ENCODE results near the gene KCNQ2.

The KCNQ2 gene

DNA sequence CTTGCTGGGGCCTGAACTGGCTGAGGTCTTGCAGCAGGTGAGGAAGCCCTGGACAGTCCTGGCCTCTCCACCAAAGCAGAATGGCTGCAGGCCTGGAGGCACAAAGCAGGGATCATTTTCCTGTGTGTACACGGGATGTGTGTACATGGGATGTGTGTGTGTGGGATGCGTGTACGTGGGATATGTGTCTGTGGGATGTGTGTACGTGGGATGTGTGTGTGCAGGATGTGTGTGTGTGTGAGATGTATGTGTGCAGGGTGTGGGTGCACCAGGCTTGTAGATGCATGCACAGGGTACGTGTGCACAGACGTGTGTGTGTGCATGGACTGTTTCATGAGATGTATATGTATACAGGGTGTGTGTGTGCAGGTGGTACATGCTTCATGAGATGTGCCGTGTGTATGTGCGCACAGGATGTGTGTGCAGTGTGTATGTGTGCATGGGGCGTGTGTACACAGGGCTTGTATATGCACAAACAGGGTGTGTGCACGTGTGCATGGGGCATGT is 103.4 kb downstream of the KCNQ2 start:
- peaks cover 37% of the 10 kb centered on the region for H3K27me3 ChIP-seq
- no peak overlapping the region for H3K9ac ChIP-seq
- peaks cover 34% of the 10 kb centered on the region for H3K4me1 ChIP-seq
- no peak overlapping the region for H3K4me3 ChIP-seq
- no peak overlapping the region for H3K27ac ChIP-seq
- H3K4me2 ChIP-seq: no peak overlapping the region
- no peaks in the 10 kb centered on the region for H3K9me3 ChIP-seq
- peaks cover 2% of the 10 kb centered on the region; the same call in 1 of the 2 replicates for H4K20me1 ChIP-seq
- no peak for TF ChIP-seq Cebpa-rat (IDR thresholded peaks at IDR 0.05)
- no peaks in the 10 kb centered on the region for H3K36me3 ChIP-seq

DNA sequence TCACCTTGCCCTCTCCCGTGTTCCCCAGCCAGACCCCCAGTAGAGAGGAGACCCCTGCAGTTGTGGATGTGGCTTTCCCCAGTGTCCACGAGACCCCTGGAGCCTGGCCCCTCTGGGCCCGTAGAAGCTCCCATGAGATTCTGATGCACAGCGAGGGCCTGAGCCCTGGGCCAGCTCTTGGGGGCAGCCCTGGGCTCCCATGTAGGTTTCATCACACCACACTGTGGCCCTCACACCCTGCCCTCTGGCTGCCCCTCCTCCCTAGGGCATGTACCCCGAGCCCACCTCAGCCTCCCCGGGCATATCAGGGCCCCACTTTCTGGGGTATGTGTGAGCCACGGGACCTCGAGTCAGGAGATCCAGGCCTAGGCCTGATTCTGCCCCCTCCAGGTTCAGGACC is 104.3 kb downstream of the KCNQ2 start:
- Histone ChIP-seq H3K4me1 (peaks cover 34% of the 10 kb centered on the region), H4K20me1 (no peaks in the 10 kb centered on the region; the same call in 1 of the 2 replicates)

DNA sequence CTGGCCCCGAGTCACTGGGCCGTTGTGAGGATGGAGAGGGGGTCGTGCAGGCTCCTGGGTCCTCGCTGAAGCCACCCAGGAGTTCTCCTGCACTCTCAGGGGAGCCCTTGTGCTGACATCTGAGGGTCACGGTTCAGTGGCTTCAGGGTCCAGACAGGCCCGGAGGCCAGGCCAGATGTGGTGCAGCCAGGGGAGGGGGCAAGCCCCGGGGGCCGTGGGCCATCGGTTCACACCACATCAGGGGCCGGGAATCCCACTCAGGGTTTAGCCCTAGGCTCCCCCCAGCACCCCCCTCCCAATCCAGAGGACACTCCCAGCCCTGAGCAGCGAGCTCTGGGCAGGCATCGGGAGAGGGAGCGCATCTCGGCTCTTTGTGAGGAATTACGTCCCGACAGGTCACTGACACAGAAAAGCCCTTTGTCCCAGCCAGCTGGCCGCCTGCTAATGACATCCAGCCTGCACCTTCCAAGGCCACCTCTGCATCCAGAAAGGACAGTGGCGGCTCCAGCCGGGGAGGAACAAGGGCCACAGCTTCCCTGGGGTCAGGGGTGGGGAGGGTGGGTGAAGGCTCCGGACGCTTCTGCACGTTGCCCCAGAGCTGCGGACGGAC is 104.9 kb downstream of the KCNQ2 start:
- Histone ChIP-seq H3K4me1 (peaks cover 34% of the 10 kb centered on the region), H3K27ac (no peak overlapping the region; the same call in 1 of the 2 replicates), H3K9ac (no peak overlapping the region; the same call in 1 of the 2 replicates), H3K27me3 (peaks cover 37% of the 10 kb centered on the region), H3K36me3 (no peaks in the 10 kb centered on the region), H3K4me3 (no peak overlapping the region), H3K4me2 (peak overlapping the region; percentile 65), H4K20me1 (no peaks in the 10 kb centered on the region; the same call in 1 of the 2 replicates), H3K9me3 (no peaks in the 10 kb centered on the region)
- TF ChIP-seq Cebpa-rat (IDR thresholded peaks at IDR 0.05): no peak

More for the DNA sequence above, 104.3 kb downstream of the KCNQ2 start:
- Histone ChIP-seq H3K4me3 (no peak overlapping the region), H3K27me3 (peaks cover 37% of the 10 kb centered on the region), H3K36me3 (no peaks in the 10 kb centered on the region), H3K9ac (no peak overlapping the region), H3K4me2 (no peak overlapping the region), H3K27ac (no peak overlapping the region), H3K9me3 (no peaks in the 10 kb centered on the region)
- no peak for TF ChIP-seq Cebpa-rat (IDR thresholded peaks at IDR 0.05)

DNA sequence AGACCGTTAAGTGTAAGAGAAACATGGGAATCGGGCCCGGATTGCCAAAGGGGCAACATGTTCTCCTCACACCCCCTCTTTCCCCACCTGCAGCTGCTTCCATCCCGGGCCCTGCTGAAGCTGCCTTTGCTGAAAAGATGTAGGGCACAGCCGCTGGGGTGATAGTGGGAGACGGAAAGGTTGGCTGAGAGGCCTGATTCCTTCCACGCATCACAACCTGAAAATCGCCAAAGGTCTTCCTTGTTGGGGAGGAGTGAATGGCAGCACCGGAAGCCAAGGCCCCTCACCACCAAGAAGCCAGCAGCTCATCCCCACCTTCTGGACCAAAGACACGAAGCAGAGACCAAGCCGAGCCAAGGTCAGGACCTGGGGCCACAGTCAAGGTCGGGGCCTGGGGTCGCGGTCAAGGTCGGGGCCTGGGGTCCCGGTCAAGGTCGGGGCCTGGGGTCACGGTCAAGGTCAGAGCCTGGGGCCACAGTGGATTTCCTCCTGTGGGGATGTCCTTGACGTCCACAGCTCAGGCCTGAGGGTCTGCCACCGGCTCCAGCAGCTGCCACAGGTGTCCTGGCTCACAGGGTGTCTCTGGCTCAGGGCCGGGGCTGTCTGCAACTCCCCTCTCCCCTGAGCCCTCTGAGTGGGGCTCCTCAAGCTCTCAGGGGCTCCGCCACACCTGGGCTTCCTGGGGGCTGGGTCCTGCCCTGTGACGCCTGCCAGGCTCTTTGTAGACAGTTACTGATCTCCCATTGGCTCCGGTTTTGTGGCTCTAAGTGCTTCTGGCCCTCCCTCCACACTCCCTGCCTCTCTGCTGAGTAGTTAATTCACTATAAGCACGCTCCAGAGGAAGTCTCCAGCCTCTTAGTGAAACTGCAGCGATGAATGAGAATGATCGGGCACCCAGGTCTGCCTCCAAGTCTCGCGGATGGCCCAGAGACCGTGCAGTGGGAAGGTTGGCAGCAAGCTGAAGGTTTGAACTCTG is 105.8 kb downstream of the KCNQ2 start:
- no peaks in the 10 kb centered on the region for H3K36me3 ChIP-seq
- peaks cover 39% of the 10 kb centered on the region for H3K27me3 ChIP-seq
- H4K20me1 ChIP-seq: peaks cover 4% of the 10 kb centered on the region; the same call in 1 of the 2 replicates
- no peak overlapping the region for H3K4me3 ChIP-seq
- H3K9ac ChIP-seq: peak overlapping the region; percentile 35; the same call in 1 of the 2 replicates
- peaks cover 39% of the 10 kb centered on the region for H3K4me1 ChIP-seq
- H3K4me2 ChIP-seq: peak overlapping the region; percentile 65
- H3K27ac ChIP-seq: no peak overlapping the region
- TF ChIP-seq Cebpa-rat (IDR thresholded peaks at IDR 0.05): no peak
- no peaks in the 10 kb centered on the region for H3K9me3 ChIP-seq

DNA sequence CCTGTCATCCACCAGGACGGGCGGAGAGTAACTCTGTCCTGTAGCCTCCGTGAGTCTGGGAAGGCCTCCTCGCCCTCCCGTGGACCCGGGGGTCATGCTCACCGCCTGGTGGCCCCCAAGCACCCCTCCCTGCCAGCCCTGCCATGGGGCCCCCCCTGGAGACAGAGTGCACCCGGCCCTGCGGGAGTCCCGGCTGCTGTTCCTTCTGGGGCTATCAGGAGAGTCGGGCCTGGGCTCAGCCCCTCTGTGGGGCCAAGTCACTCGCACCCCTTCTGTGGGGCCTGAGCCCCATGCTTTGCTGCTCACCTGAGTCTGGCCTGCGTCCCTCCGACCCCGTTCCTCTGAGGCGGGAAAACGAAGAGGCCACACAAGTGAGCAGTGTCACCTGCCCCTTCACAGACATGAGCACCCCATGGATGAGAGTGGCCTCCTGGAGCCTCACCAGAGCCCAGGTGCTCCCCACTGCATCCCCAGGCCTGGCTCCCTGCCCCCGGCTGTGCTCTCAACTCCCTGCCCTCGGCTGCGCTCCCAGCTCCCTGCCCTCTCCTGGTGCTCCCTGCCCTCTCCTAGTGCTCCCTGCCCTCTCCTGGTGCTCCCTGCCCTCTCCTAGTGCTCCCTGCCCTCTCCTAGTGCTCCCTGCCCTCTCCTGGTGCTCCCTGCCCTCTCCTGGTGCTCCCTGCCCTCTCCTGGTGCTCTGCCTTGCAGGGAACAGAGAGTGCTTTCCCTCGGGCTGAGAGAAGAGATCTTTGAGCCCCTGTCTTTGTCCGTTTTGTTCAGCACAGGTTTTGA is 106.7 kb downstream of the KCNQ2 start:
- no peak for TF ChIP-seq Cebpa-rat (IDR thresholded peaks at IDR 0.05)
- H3K36me3 ChIP-seq: no peaks in the 10 kb centered on the region
- H3K9me3 ChIP-seq: no peaks in the 10 kb centered on the region
- H4K20me1 ChIP-seq: peaks cover 6% of the 10 kb centered on the region; the same call in 1 of the 2 replicates
- H3K4me2 ChIP-seq: peak overlapping the region; percentile 29; the same call in 1 of the 2 replicates
- peaks cover 38% of the 10 kb centered on the region for H3K27me3 ChIP-seq
- H3K27ac ChIP-seq: no peak overlapping the region
- H3K4me1 ChIP-seq: peaks cover 36% of the 10 kb centered on the region
- no peak overlapping the region for H3K4me3 ChIP-seq
- H3K9ac ChIP-seq: no peak overlapping the region

DNA sequence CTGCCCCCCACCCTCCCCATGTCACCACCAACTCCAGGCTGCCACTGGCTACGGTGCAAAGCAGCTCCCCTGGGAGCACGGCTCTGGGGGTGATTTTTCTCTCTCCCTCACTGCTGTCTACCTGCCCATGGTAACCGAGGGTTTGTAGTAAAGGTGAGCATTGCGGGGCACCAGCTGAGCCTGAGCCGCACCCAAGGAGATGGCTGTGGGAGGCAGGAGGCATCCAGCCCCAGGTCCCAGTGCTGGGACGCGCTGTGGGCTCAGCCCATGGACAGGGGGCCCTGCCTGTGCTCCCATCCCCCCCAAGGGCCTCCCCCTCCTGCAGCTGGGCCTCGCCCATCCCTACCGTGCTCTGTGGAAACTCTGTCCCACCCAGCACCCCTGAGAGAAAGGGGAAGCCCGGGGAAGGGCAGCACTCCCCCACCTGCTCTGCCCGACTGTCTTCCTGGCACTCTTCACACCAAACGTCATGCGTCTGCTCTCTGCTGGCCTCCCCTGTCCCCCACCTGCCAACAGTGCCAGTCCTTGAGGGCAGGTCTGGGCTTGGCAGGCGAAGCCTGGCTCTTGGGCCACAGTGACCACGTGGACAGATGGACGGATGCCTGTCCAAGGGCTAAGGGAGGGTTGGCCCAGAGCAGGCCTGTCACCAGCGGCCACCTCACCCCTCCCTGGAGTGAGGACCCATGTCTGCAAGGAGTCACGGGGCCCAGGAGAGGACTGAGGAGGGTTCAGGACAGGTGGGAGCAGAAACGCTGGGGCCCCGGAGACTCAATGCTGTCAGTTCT is 107.5 kb downstream of the KCNQ2 start:
- Histone ChIP-seq H3K4me2 (peak overlapping the region; percentile 29), H3K9ac (no peak overlapping the region), H3K4me3 (no peak overlapping the region), H3K9me3 (no peaks in the 10 kb centered on the region), H3K36me3 (no peaks in the 10 kb centered on the region), H3K27ac (no peak overlapping the region), H3K27me3 (peaks cover 43% of the 10 kb centered on the region), H4K20me1 (peaks cover 11% of the 10 kb centered on the region; the same call in 1 of the 2 replicates), H3K4me1 (peaks cover 31% of the 10 kb centered on the region)
- TF ChIP-seq Cebpa-rat (IDR thresholded peaks at IDR 0.05): no peak

DNA sequence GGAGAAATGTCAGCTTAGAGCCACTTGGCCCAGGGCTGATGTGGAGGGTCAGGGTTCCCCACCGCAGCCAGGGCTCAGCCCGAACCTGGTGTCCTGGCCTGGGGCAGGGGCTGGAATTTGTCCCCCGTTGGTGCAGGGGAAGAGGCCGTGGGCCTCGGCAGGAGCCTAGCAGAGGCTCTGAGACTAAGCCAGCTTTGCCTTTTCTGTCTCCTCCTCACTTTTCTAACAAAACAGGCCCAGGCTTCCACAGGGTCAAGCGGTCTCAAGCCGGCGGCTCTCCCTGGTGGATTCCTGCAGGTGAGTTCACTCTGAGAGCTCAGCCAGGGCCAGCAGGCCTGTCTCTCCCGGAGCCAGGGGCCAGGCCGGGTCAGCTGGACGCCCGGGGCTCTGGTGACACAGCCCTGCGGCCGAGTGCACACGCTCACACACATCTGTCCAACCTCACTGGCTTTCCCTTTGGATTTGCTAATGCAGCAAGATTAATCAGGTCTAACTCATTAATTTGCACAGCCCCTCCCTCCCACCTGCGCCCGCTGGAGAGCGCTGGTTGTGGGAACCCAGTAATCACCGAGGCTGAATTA is 108.4 kb downstream of the KCNQ2 start:
- Histone ChIP-seq H3K36me3 (no peaks in the 10 kb centered on the region), H3K4me3 (no peak overlapping the region), H3K9me3 (no peaks in the 10 kb centered on the region), H4K20me1 (peaks cover 12% of the 10 kb centered on the region; the same call in 1 of the 2 replicates), H3K4me1 (peaks cover 31% of the 10 kb centered on the region), H3K27ac (no peak overlapping the region), H3K27me3 (peaks cover 52% of the 10 kb centered on the region), H3K9ac (no peak overlapping the region), H3K4me2 (no peak overlapping the region)
- TF ChIP-seq Cebpa-rat (IDR thresholded peaks at IDR 0.05): no peak

All from BLaER1 (cell line).